Measurements from ENCODE around the gene PRR14L. TPM values are rescaled to one million over a fixed set of nuclear protein-coding genes. Genes with fewer than 3 reads are reported as not detected.
"Not testable (repeated sequence)": the region's sequence is repeated elsewhere in the genome, so short reads cannot be mapped to it uniquely, and the experiment has no call there.

PRR14L gene
- total RNA-seq = 10 to 100 TPM; 23.7 to 57.6 (median 40.6) TPM

DNA sequence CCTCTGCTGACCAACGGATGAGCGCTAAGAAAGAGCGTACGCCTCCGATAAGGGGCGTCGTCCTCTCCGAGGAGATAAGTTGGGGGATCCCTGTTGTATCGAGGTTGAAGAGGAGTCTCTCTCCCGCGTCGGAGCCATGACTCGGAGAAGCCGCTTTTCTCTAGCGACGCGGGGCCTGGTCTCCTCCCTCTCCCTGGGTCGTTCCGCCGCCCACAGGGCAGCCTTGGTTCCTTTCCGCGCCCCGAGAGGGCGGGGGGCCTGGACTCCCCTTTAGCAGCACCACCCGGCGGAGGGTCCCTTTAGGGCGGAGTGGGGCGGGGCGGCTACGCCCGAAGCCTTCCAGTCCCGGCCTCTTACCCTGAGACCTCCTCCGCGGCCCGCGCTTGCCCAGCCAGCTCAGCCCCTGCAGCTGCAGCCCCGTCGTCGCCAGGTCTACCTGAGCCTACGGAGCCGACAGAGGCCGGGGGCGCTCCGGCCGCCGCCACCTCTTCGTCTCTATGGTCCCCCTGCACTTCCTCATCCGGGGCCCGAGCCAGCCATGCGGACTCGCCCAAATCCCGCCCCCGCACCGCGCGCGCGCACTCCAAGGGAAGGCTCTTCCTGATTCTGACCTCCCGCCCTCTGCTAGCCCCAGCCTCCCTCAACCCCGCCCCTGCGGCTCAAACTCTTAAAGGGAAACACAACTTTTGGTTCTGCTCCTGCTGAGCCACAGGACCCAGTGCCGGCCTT, at the start of gene PRR14L:
TSS of gene PRR14L (minus strand) at position 497 of the 729 bp plus-strand sequence. CDS start 11,272 bp downstream, outside the sequence.
- Histone ChIP-seq H3K27ac (peak within 1 kb of the TSS; percentile 83 to 96 (median 92)), H3K4me3 (peak within 1 kb of the TSS; percentile 63 to 100 (median 85))
- ATAC-seq (ENCODE audit: low FRiP score in 2 of 2) = peak; percentile 95 to 97

DNA sequence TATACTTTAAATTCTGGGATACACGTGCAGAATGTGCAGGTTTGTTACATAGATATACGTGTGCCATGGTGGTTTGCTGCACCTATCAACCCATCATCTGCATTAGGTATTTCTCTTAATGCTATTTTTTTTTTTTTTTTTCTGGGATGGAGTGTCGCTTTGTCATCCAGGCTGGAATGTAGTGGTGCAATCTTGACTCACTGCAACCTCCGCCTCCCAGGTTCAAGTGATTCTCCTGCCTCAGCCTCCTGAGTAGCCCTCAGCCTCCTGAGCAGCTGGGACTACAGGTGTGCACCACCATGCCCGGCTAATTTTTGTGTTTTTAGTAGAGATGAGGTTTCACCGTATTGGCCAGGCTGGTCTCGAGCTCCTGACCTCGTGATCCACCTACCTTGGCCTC, 49.4 kb upstream of the PRR14L start:
- peaks cover 26 to 99% (median 71%) of the 10 kb centered on the region in 4 donors for H3K36me3 ChIP-seq
- not testable (repeated sequence) for H3K9me3 ChIP-seq
- 77 to 79% methylated on average over 8 of the region's 8 CpGs for WGBS, 2 donors

More for the DNA sequence above, at the start of gene PRR14L:
- TF ChIP-seq, protein P1, sequence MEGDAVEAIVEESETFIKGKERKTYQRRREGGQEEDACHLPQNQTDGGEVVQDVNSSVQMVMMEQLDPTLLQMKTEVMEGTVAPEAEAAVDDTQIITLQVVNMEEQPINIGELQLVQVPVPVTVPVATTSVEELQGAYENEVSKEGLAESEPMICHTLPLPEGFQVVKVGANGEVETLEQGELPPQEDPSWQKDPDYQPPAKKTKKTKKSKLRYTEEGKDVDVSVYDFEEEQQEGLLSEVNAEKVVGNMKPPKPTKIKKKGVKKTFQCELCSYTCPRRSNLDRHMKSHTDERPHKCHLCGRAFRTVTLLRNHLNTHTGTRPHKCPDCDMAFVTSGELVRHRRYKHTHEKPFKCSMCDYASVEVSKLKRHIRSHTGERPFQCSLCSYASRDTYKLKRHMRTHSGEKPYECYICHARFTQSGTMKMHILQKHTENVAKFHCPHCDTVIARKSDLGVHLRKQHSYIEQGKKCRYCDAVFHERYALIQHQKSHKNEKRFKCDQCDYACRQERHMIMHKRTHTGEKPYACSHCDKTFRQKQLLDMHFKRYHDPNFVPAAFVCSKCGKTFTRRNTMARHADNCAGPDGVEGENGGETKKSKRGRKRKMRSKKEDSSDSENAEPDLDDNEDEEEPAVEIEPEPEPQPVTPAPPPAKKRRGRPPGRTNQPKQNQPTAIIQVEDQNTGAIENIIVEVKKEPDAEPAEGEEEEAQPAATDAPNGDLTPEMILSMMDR (IDR thresholded peaks at IDR 0.05) = peak in 2 of 6 experiments; percentile 34 to 35
- TF ChIP-seq POLR2AphosphoS5 (IDR thresholded peaks at IDR 0.05) = peak; percentile 90 to 94
- no peak for TF ChIP-seq EP300 (IDR thresholded peaks at IDR 0.05)
- TF ChIP-seq POLR2A (IDR thresholded peaks at IDR 0.05) = peak in 3 of 4 donors; percentile 82 to 93 (median 85)
- Histone ChIP-seq H3K9me3 (no peaks in the 10 kb centered on the region), H3K4me1 (peaks cover 37 to 58% (median 45%) of the 10 kb centered on the region in 4 donors), H3K27me3 (no peaks in the 10 kb centered on the region), H3K36me3 (peaks cover 0 to 4% (median 0%) of the 10 kb centered on the region in 4 donors)
- WGBS, 2 donors = 0% methylated on average over 7 to 35 of the region's 62 CpGs
- peak; percentile 99 to 100 for DNase-seq

DNA sequence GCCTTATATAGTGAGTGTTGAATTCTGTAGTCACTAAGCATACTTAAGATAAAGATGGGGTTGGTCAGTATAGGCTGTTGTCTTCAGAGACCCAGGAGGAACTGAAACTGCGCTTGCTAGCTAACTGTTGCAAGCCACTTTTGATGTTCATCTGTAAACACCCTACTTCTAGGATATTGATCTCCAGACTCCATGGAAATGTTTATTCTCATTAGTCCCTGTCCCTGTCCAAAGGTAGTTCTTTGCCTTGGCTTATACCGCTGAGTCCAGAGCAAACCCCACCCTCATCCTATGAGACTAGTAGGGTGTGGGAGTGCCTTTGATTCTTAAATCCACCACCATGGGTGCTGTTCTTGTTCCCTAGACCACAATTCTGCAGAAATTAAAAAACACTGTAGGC, 40.3 kb upstream of the PRR14L start:
- 89 to 93% methylated on average over 2 of the region's 2 CpGs for WGBS, 2 donors
- H3K27ac ChIP-seq = no peak overlapping the region
- TF ChIP-seq POLR2A (IDR thresholded peaks at IDR 0.05) = no peak
- H3K9me3 ChIP-seq = no peaks in the 10 kb centered on the region
- DNase-seq (no peak), ATAC-seq (ENCODE audit: low FRiP score in 2 of 2) (no peak)
- no peaks in the 10 kb centered on the region for H3K4me1 ChIP-seq
- H3K27me3 ChIP-seq = no peaks in the 10 kb centered on the region
- peaks cover 0 to 45% (median 19%) of the 10 kb centered on the region in 4 donors for H3K36me3 ChIP-seq
- H3K4me3 ChIP-seq = no peak overlapping the region

More for the DNA sequence above, 49.4 kb upstream of the PRR14L start:
- H3K4me1 ChIP-seq; H3K27me3 ChIP-seq; H3K4me3 ChIP-seq; H3K27ac ChIP-seq; DNase-seq; ATAC-seq (ENCODE audit: low FRiP score in 2 of 2): not testable (repeated sequence)

DNA sequence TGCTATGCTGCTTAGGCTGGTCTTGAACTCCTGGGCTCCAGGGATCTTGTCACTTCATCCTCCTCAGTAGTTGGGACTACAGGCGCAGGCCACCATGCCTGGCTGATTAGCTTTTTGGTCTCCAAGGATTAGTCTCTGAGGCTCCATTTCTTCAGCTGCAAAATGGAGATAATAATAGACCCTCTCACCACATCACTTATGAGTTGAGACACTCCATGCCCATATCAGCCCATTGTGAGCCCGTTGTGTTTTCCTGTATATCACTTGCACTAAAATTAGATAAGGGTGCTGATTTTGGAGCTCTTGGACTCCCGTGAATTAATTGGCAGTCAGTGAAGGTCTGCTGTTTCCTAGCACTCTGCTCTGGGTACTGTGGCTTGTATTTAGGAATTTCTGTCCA, 39.9 kb upstream of the PRR14L start:
- Histone ChIP-seq H3K4me3 (no peak overlapping the region), H3K27me3 (no peaks in the 10 kb centered on the region), H3K36me3 (peaks cover 0 to 45% (median 20%) of the 10 kb centered on the region in 4 donors), H3K4me1 (no peaks in the 10 kb centered on the region), H3K27ac (no peak overlapping the region), H3K9me3 (no peaks in the 10 kb centered on the region)
- DNase-seq (no peak), ATAC-seq (ENCODE audit: low FRiP score in 2 of 2) (no peak)
- WGBS, 2 donors = 74% methylated on average over 3 of the region's 3 CpGs
- no peak for TF ChIP-seq POLR2AphosphoS5 (IDR thresholded peaks at IDR 0.05)
- TF ChIP-seq, protein P1 (IDR thresholded peaks at IDR 0.05) = no peak
- no peak for TF ChIP-seq POLR2A (IDR thresholded peaks at IDR 0.05)
- no peak for TF ChIP-seq EP300 (IDR thresholded peaks at IDR 0.05)

DNA sequence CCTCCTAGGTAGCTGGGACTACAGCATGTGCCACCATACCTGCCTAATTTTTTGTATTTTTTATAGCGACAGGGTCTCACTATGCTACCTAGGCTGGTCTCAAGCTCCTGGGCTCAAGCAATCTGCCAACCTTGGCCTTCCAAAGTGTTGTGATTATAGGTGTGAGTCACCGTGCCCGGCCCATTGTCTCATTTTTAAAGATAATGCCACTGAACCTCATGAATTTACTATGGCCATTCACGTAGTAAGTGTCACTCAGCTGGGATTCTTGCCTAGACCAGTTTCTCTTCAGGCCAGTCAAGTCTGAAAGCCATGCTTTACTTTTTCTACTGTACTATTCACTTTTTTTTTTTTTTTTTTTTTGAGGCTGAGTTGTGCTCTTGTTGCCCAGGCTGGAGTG, 26.3 kb upstream of the PRR14L start:
- H3K4me3 ChIP-seq = no peak overlapping the region
- no peaks in the 10 kb centered on the region for H3K9me3 ChIP-seq
- H3K4me1 ChIP-seq = no peaks in the 10 kb centered on the region
- ATAC-seq (ENCODE audit: low FRiP score in 2 of 2) = no peak
- TF ChIP-seq POLR2A (IDR thresholded peaks at IDR 0.05) (no peak), EP300 (IDR thresholded peaks at IDR 0.05) (no peak), POLR2AphosphoS5 (IDR thresholded peaks at IDR 0.05) (no peak)
- TF ChIP-seq, protein P1 (IDR thresholded peaks at IDR 0.05) = no peak
- 95 to 96% methylated on average over 4 of the region's 4 CpGs for WGBS, 2 donors
- no peak for DNase-seq
- no peak overlapping the region for H3K27ac ChIP-seq
- H3K27me3 ChIP-seq = no peaks in the 10 kb centered on the region
- peaks cover 7 to 79% (median 56%) of the 10 kb centered on the region in 4 donors for H3K36me3 ChIP-seq

Measured in upper lobe of left lung (tissue), 6 donors.